ENCODE data around the gene SREBF1. TPM values are rescaled to one million over a fixed set of nuclear protein-coding genes. Genes with fewer than 3 reads are reported as not detected.

Gene SREBF1
- total and polyA plus RNA-seq, 2 experiments from 2014 or later: 39.6 to 85.3 TPM

DNA sequence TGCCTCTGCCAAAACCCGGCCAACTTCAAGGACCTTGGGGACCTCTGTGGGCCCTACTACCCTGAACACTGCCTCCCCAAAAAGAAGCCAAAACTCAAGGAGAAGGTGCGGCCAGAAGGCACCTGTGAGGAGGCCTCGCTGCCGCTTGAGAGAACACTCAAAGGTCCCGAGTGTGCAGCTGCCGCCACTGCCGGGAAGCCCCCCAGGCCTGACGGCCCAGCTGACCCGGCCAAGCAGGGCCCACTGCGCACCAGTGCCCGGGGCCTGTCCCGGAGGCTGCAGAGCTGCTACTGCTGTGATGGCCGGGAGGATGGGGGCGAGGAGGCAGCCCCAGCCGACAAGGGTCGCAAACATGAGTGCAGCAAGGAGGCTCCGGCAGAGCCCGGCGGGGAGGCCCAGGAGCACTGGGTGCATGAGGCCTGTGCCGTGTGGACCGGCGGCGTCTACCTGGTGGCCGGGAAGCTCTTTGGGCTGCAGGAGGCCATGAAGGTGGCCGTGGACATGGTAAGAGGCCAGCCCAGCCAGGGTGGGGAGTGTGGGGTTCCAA lies 38.7 kb downstream of the SREBF1 start:
- Histone ChIP-seq H4K20me1 (replicated peaks; ENCODE audit: insufficient read depth) (no peaks in the 10 kb centered on the region), H3K4me3 (no peak overlapping the region), H3K27me3 (ENCODE audit: insufficient read depth) (0 out of 2 replicates have a peak, but pooled peaks cover 5% of the 10 kb centered on the region), H2AFZ (no peak overlapping the region), H3K9me2 (ENCODE audit: insufficient read depth) (no peaks in the 10 kb centered on the region), H3K36me3 (ENCODE audit: insufficient read depth) (no peaks in the 10 kb centered on the region), H3K4me2 (no peak overlapping the region), H3F3A (replicated peaks; ENCODE audit: low read depth) (no peaks in the 10 kb centered on the region), H3K4me1 (ENCODE audit: insufficient read depth) (no peaks in the 10 kb centered on the region), H3K79me2 (replicated peaks; ENCODE audit: insufficient read depth) (no peaks in the 10 kb centered on the region), H3K27ac (ENCODE audit: low read depth) (no peak overlapping the region)
- Mint-ChIP-seq H3K4me3 (no peak overlapping the region), H3K9me3 (no peaks in the 10 kb centered on the region; the same call in 2 of the 3 replicates), H3K27ac (no peak overlapping the region), H3K4me1 (peaks cover 17% of the 10 kb centered on the region), H3K36me3 (ENCODE audit: low read depth) (no peaks in the 10 kb centered on the region), H3K27me3 (ENCODE audit: insufficient read depth, low read depth, poor library complexity) (peaks cover 9% of the 10 kb centered on the region)
- TF ChIP-seq ZNF114 (CRISPR knock-in tag; IDR thresholded peaks at IDR 0.05) (no peak), EZH2phosphoT487 (IDR thresholded peaks at IDR 0.05; ENCODE audit: unreplicated experiment) (no peak), JUNB (IDR thresholded peaks at IDR 0.05; ENCODE audit: unreplicated experiment) (no peak), EZH2 (IDR thresholded peaks at IDR 0.05; ENCODE audit: low read depth, unreplicated experiment) (no peak), ZNF331 (CRISPR knock-in tag; IDR thresholded peaks at IDR 0.05; ENCODE audit: low read depth) (no peak), STAT1 (IDR thresholded peaks at IDR 0.05; ENCODE audit: unreplicated experiment) (no peak), POLR2AphosphoS5 (IDR thresholded peaks at IDR 0.05; ENCODE audit: low read depth) (no peak), NANOG (IDR thresholded peaks at IDR 0.05; ENCODE audit: borderline replicate concordance) (no peak), ETS1 (IDR thresholded peaks at IDR 0.05) (no peak), CREB1 (CRISPR knock-in tag; IDR thresholded peaks at IDR 0.05; ENCODE audit: low read depth) (no peak)
- TF ChIP-seq, protein P1, sequence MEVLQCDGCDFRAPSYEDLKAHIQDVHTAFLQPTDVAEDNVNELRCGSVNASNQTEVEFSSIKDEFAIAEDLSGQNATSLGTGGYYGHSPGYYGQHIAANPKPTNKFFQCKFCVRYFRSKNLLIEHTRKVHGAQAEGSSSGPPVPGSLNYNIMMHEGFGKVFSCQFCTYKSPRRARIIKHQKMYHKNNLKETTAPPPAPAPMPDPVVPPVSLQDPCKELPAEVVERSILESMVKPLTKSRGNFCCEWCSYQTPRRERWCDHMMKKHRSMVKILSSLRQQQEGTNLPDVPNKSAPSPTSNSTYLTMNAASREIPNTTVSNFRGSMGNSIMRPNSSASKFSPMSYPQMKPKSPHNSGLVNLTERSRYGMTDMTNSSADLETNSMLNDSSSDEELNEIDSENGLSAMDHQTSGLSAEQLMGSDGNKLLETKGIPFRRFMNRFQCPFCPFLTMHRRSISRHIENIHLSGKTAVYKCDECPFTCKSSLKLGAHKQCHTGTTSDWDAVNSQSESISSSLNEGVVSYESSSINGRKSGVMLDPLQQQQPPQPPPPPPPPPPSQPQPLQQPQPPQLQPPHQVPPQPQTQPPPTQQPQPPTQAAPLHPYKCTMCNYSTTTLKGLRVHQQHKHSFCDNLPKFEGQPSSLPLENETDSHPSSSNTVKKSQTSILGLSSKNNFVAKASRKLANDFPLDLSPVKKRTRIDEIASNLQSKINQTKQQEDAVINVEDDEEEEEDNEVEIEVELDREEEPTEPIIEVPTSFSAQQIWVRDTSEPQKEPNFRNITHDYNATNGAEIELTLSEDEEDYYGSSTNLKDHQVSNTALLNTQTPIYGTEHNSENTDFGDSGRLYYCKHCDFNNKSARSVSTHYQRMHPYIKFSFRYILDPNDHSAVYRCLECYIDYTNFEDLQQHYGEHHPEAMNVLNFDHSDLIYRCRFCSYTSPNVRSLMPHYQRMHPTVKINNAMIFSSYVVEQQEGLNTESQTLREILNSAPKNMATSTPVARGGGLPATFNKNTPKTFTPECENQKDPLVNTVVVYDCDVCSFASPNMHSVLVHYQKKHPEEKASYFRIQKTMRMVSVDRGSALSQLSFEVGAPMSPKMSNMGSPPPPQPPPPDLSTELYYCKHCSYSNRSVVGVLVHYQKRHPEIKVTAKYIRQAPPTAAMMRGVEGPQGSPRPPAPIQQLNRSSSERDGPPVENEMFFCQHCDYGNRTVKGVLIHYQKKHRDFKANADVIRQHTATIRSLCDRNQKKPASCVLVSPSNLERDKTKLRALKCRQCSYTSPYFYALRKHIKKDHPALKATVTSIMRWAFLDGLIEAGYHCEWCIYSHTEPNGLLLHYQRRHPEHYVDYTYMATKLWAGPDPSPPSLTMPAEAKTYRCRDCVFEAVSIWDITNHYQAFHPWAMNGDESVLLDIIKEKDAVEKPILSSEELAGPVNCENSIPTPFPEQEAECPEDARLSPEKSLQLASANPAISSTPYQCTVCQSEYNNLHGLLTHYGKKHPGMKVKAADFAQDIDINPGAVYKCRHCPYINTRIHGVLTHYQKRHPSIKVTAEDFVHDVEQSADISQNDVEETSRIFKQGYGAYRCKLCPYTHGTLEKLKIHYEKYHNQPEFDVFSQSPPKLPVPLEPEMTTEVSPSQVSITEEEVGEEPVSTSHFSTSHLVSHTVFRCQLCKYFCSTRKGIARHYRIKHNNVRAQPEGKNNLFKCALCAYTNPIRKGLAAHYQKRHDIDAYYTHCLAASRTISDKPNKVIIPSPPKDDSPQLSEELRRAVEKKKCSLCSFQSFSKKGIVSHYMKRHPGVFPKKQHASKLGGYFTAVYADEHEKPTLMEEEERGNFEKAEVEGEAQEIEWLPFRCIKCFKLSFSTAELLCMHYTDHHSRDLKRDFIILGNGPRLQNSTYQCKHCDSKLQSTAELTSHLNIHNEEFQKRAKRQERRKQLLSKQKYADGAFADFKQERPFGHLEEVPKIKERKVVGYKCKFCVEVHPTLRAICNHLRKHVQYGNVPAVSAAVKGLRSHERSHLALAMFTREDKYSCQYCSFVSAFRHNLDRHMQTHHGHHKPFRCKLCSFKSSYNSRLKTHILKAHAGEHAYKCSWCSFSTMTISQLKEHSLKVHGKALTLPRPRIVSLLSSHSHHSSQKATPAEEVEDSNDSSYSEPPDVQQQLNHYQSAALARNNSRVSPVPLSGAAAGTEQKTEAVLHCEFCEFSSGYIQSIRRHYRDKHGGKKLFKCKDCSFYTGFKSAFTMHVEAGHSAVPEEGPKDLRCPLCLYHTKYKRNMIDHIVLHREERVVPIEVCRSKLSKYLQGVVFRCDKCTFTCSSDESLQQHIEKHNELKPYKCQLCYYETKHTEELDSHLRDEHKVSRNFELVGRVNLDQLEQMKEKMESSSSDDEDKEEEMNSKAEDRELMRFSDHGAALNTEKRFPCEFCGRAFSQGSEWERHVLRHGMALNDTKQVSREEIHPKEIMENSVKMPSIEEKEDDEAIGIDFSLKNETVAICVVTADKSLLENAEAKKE (CRISPR knock-in tag; IDR thresholded peaks at IDR 0.05): no peak
- TF ChIP-seq, protein P2, sequence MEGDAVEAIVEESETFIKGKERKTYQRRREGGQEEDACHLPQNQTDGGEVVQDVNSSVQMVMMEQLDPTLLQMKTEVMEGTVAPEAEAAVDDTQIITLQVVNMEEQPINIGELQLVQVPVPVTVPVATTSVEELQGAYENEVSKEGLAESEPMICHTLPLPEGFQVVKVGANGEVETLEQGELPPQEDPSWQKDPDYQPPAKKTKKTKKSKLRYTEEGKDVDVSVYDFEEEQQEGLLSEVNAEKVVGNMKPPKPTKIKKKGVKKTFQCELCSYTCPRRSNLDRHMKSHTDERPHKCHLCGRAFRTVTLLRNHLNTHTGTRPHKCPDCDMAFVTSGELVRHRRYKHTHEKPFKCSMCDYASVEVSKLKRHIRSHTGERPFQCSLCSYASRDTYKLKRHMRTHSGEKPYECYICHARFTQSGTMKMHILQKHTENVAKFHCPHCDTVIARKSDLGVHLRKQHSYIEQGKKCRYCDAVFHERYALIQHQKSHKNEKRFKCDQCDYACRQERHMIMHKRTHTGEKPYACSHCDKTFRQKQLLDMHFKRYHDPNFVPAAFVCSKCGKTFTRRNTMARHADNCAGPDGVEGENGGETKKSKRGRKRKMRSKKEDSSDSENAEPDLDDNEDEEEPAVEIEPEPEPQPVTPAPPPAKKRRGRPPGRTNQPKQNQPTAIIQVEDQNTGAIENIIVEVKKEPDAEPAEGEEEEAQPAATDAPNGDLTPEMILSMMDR (conservative IDR thresholded peaks at IDR 0.05; ENCODE audit: low read depth in 2 of 2): no peak
- TF ChIP-seq, protein P3, sequence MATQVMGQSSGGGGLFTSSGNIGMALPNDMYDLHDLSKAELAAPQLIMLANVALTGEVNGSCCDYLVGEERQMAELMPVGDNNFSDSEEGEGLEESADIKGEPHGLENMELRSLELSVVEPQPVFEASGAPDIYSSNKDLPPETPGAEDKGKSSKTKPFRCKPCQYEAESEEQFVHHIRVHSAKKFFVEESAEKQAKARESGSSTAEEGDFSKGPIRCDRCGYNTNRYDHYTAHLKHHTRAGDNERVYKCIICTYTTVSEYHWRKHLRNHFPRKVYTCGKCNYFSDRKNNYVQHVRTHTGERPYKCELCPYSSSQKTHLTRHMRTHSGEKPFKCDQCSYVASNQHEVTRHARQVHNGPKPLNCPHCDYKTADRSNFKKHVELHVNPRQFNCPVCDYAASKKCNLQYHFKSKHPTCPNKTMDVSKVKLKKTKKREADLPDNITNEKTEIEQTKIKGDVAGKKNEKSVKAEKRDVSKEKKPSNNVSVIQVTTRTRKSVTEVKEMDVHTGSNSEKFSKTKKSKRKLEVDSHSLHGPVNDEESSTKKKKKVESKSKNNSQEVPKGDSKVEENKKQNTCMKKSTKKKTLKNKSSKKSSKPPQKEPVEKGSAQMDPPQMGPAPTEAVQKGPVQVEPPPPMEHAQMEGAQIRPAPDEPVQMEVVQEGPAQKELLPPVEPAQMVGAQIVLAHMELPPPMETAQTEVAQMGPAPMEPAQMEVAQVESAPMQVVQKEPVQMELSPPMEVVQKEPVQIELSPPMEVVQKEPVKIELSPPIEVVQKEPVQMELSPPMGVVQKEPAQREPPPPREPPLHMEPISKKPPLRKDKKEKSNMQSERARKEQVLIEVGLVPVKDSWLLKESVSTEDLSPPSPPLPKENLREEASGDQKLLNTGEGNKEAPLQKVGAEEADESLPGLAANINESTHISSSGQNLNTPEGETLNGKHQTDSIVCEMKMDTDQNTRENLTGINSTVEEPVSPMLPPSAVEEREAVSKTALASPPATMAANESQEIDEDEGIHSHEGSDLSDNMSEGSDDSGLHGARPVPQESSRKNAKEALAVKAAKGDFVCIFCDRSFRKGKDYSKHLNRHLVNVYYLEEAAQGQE (IDR thresholded peaks at IDR 0.05; ENCODE audit: unreplicated experiment): no peak
- no peak for DNase-seq (ENCODE audit: low spot score)
- no peak for ATAC-seq
